HG02852 (cell line): ENCODE data around the gene SLC23A1.
"Not testable (repeated sequence)": the region's sequence is repeated elsewhere in the genome, so short reads cannot be mapped to it uniquely, and the experiment has no call there.

Experiments used
- ATAC-seq: cut with Tn5 transposase; IDR thresholded peaks from one replicate; pipeline ENCODE4 v1.9.1; 2021; ENCODE audit warnings: mild to moderate bottlenecking, moderate library complexity; ENCODE audit not compliant: unreplicated experiment

SLC23A1 gene

GRCh38 chr5:139383275-139383992 lies at the start of gene SLC23A1:
SLC23A1 (minus strand) TSS chr5:139383297; CDS start chr5:139383253, 44 bp downstream.
- no peak for ATAC-seq

GRCh38 chr5:139431706-139432105 lies 48.6 kb upstream of the SLC23A1 start:
- ATAC-seq: no peak

GRCh38 chr5:139430015-139430414 lies 46.9 kb upstream of the SLC23A1 start:
- ATAC-seq: no peak

- no peak for ATAC-seq
Observed at GRCh38 chr5:139426203-139426885, 43.2 kb upstream of the SLC23A1 start.

- ATAC-seq: no peak
Observed at GRCh38 chr5:139425497-139425896, 42.4 kb upstream of the SLC23A1 start.

- no peak for ATAC-seq
Observed at GRCh38 chr5:139422307-139422893, 39.3 kb upstream of the SLC23A1 start.

GRCh38 chr5:139419226-139420192 lies 36.4 kb upstream of the SLC23A1 start:
- ATAC-seq: no peak

GRCh38 chr5:139418793-139419192 lies 35.7 kb upstream of the SLC23A1 start:
- no peak for ATAC-seq

GRCh38 chr5:139417214-139417613 lies 34.1 kb upstream of the SLC23A1 start:
- ATAC-seq: no peak

GRCh38 chr5:139416651-139417050 lies 33.6 kb upstream of the SLC23A1 start:
- no peak for ATAC-seq

- no peak for ATAC-seq
Observed at GRCh38 chr5:139415869-139416268, 32.8 kb upstream of the SLC23A1 start.

GRCh38 chr5:139415221-139415861 lies 32.2 kb upstream of the SLC23A1 start:
- no peak for ATAC-seq

- no peak for ATAC-seq
Observed at GRCh38 chr5:139414581-139415130, 31.6 kb upstream of the SLC23A1 start.

GRCh38 chr5:139413963-139414362 lies 30.9 kb upstream of the SLC23A1 start:
- no peak for ATAC-seq

- ATAC-seq: no peak
Observed at GRCh38 chr5:139413153-139413552, 30.1 kb upstream of the SLC23A1 start.

GRCh38 chr5:139410993-139411828 lies 28.1 kb upstream of the SLC23A1 start:
- no peak for ATAC-seq

- ATAC-seq: no peak
Observed at GRCh38 chr5:139410121-139410992, 27.3 kb upstream of the SLC23A1 start.

- not testable (repeated sequence) for ATAC-seq
Observed at GRCh38 chr5:139409116-139409515, 26.0 kb upstream of the SLC23A1 start.
